ENCODE results near the gene LYL1.

LYL1 gene

GRCh38 chr19:13104848-13105711 lies 2.4 kb upstream of the LYL1 start:
- DNase-seq (ENCODE audit: low read depth in 3 of 3): no peak

- peak in 2 of 3 experiments; percentile 45 to 67 for DNase-seq (ENCODE audit: low read depth in 3 of 3)
Observed at GRCh38 chr19:13104360-13104847, 1.7 kb upstream of the LYL1 start.

GRCh38 chr19:13103581-13104359 lies 1.1 kb upstream of the LYL1 start:
- no peak for DNase-seq (ENCODE audit: low read depth in 3 of 3)

GRCh38 chr19:13102416-13102665 lies 317 bp downstream of the LYL1 start:
- DNase-seq (ENCODE audit: low read depth in 3 of 3): no peak

GRCh38 chr19:13101590-13102415 lies 855 bp downstream of the LYL1 start:
- no peak for DNase-seq (ENCODE audit: low read depth in 3 of 3)

- no peak for DNase-seq (ENCODE audit: low read depth in 3 of 3)
Observed at GRCh38 chr19:13100841-13101589, 1.6 kb downstream of the LYL1 start.

GRCh38 chr19:13100031-13100588 lies 2.5 kb downstream of the LYL1 start:
- DNase-seq (ENCODE audit: low read depth in 3 of 3): peak in 2 of 3 experiments; percentile 45 to 65

GRCh38 chr19:13099073-13099999 lies 3.3 kb downstream of the LYL1 start:
- peak; percentile 47 to 73 (median 59) for DNase-seq (ENCODE audit: low read depth in 3 of 3)

GRCh38 chr19:13098277-13099072 lies 4.2 kb downstream of the LYL1 start:
- no peak for DNase-seq (ENCODE audit: low read depth in 3 of 3)

- no peak for DNase-seq (ENCODE audit: low read depth in 3 of 3)
Observed at GRCh38 chr19:13097463-13098258, 5.0 kb downstream of the LYL1 start.

- no peak for DNase-seq (ENCODE audit: low read depth in 3 of 3)
Observed at GRCh38 chr19:13097033-13097462, 5.6 kb downstream of the LYL1 start.

- no peak for DNase-seq (ENCODE audit: low read depth in 3 of 3)
Observed at GRCh38 chr19:13095934-13096927, 6.4 kb downstream of the LYL1 start.

GRCh38 chr19:13095393-13095784 lies 7.3 kb downstream of the LYL1 start:
- no peak for DNase-seq (ENCODE audit: low read depth in 3 of 3)

- no peak for DNase-seq (ENCODE audit: low read depth in 3 of 3)
Observed at GRCh38 chr19:13094771-13095392, 7.8 kb downstream of the LYL1 start.

- DNase-seq (ENCODE audit: low read depth in 3 of 3): no peak
Observed at GRCh38 chr19:13094106-13094504, 8.6 kb downstream of the LYL1 start.

- peak; percentile 62 to 75 (median 65) for DNase-seq (ENCODE audit: low read depth in 3 of 3)
Observed at GRCh38 chr19:13093407-13094105, 9.1 kb downstream of the LYL1 start.
